GM19467 (cell line): ENCODE results near the gene MGAT4C.
"Not testable (repeated sequence)": the region's sequence is repeated elsewhere in the genome, so short reads cannot be mapped to it uniquely, and the experiment has no call there.

Experiments used
- ATAC-seq: cut with Tn5 transposase; IDR thresholded peaks from one replicate; pipeline ENCODE4 v1.9.1; 2021; ENCODE audit warnings: mild to moderate bottlenecking, moderate library complexity; ENCODE audit not compliant: unreplicated experiment

MGAT4C gene

GRCh38 chr12:86256163-86256562, at the start of gene MGAT4C:
Gene MGAT4C (minus strand): TSS chr12:86256391.
- ATAC-seq: no peak

DNA sequence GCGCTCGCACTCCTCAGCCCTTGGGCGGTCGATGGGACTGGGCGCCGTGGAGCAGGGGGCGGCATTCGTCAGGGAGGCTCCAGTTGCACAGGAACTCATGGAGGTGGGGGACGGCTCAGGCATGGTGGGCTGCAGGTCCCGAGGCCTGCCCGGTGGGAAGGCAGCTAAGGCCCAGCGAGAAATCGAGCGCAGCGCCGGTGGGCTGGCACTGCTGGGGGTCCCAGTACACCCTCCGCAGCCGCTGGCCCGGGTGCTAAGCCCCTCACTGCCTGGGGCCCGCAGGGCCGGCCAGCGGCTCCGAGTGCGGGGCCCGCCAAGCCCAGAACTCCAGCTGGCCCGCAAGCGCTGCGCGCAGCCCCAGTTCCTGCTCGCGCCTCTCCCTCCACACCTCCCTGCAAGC, 40.2 kb upstream of the MGAT4C start:
- ATAC-seq: not testable (repeated sequence)

DNA sequence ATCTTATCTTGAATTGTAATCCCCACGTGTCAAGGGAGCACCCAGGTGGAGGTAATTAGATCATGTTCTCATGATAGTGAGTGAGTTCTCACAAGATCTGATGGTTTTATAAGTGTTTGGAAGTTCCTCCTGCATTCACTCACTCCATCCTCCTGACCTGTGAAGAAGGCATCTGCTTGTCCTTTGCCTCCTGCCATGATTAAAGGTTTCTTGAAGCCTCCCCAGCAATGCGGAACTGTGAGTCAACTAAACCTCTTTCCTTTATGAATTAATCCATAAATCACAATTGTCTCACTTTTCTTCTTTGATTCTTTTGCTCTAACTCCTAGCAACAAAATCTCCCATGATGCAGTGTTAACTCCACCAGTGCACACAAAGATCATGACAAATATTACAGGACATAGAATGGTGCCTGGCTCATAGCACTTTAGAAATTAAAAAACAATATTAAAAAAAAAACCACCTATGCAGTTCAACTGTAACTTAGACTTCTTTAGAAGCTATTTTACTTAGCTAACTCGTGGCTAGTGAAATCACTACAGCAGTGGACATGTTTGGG, 37.6 kb upstream of the MGAT4C start:
- ATAC-seq: no peak

DNA sequence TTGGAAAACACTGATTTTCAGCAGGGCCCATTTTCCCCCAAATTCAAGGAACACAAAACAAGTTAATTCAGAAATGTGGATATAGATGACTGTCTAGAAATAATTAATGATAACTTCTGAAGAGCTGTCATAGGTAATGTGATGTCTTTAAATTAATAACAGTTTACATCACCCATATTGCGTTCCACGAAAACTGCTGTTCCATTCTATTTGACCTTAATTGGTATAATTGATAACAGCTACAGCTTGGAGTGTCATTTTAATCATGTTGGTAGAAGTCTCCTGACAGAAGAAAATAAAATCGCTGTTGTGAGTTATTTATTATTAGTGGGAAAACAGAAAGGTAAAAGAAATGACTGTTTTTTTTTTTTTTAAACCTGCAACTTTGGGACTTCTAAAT, 36.3 kb upstream of the MGAT4C start:
- no peak for ATAC-seq

DNA sequence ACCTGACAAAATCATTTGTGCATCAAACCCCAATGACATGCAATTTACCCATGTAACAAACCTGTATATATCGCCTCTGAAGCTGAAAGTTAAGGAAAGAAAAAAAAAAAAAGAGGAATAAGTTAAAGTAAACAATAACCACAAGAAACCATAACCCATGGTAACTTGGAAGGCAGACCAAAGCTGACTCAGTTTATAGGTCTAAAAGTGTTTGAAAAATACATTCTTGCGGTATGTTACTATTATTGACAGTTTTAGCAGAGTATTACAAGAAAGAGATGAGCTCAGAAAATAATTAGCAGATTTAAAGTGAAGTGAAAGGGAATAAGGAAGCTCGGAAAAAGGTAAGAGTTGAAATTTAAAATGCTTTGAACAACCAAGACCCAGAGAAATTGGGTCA, 34.4 kb upstream of the MGAT4C start:
- no peak for ATAC-seq

- no peak for ATAC-seq
These were observed 29.9 kb upstream of the MGAT4C start for GRCh38 chr12:86286119-86286518.

DNA sequence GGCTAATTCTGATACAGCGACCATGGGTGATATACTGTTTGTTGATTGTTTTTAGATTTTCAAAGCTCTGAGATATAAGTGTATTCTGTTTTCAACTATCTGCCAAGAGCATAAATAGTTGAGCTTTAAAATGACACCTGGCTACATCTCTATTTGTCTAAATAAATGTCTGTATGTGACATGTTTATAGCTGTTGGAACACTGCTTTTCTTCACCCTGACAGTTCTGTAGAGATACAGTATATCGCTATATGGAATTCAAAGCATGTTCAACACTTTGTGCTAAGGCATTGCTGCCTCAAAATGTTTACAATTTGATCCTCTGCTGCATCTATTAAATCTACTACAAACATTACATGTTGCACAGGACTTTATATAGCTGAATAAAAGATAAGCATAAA, 27.4 kb upstream of the MGAT4C start:
- ATAC-seq: no peak

DNA sequence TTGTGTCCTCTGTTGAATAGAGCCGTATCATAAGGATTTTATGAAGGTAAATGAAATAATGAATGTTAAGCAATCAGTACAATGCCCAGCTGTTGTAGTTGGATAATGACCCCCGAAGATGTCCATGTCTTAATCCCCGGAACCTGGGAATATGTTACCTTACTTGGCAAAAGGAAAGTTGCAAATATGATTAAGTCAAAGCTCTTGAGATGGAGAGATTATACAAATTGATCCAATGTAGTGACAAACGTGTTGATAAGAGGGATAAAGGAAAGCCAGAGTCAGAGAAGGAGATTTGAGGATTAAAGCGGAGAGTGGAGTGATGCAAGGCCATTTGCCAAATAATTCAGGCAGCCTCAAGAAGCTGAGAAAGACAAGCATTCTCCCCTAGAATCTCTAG, 19.2 kb upstream of the MGAT4C start:
- ATAC-seq: no peak

DNA sequence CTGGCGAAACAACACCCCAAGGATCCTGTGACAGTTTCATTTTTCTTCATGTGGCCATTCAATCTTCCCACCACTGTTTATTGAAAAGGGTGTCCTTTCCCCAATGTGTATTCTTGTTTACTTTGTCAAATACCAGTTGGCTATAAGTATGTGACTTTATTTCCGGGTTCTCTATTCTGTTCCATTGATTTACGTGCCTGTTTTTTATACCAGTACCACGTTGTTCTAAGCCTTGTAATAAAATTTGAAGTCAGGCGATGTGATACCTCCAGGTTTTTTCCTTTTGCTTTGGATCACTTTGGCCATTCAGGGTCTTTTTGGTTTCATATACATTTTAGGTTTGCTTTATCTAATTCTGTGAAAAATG, 9.1 kb upstream of the MGAT4C start:
- no peak for ATAC-seq

DNA sequence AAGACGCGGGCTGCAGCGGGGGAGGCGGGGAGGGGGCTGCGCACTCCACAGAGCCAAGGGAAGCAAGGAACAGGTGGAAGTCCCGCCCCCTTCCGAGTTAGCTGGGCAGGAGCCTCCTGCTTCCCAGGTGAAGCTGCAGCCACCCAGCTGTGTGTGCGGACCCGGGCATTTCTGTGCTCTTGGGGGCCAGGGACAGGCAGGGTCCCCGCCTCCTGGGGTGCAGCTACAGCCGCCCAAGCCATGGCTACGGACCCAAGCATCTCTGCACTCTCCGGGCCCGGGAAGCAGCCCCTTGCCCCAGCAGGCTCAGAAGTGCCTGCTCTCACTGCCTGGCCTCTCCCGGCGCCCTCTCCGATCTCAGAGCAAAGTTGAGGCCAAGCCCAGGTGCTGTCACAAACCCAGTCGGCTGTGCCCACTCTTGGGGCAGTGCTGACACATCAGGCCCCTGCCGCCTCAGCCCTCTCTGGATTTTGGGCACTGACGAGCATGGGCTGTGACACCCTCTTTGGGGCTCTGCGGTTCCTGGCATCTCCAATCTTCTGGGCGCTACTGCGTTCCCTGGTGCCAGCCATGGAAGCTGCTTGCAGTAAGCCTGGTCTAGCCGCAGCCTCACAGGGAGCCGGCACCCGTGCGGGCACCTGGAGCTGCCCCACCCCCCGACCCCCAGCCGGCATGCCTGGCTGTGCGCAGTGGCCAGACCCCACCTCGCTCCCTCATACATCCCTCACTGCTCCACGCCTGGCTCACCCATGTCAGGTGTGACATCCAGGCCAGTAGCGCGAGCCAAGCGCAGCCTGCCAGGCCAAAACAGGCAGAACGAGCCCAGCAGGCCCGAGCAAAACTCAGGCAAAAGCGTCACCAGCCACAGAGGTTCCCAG, 8.5 kb upstream of the MGAT4C start:
- ATAC-seq: no peak

DNA sequence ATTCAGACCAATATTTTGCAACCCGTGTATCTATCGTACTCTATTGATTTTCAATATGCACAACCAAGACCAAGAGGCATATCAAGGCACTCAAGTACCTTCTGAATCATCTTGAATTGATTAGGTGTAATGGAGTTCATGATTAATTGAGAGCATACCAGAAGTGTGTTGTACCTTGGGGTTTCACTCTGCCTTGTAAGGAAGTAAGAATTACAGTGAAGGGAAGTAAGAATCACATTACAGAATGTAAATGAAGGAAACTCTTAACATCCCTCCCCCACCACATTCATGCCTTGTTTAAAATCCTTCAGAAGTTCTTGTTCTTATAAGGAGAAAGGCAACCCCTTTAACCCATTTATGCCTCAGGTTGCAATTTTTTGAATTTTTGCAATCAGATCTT, 5.4 kb upstream of the MGAT4C start:
- no peak for ATAC-seq

- ATAC-seq: no peak
These were observed 5.0 kb upstream of the MGAT4C start for GRCh38 chr12:86261142-86261541.

GRCh38 chr12:86260183-86260582, 4.0 kb upstream of the MGAT4C start:
- no peak for ATAC-seq

DNA sequence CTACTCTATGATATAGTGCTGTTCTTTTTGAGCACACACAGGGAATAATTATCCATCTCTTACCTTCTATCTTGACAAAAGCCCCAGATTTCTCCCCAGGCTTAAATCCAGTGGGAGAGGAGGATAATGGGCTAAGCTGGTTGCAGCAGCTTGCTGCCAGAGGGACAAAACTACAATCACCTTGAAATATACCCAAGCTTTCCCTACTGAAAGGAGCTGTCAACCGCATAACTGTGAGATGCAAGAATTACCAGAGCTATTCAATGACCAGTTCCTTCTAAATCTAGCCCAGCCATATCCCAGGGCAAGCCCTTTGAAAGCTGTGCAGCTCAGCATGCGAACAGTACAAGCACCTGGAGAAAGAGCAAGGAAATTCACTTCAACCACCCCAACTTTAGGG, 943 bp upstream of the MGAT4C start:
- ATAC-seq: no peak

DNA sequence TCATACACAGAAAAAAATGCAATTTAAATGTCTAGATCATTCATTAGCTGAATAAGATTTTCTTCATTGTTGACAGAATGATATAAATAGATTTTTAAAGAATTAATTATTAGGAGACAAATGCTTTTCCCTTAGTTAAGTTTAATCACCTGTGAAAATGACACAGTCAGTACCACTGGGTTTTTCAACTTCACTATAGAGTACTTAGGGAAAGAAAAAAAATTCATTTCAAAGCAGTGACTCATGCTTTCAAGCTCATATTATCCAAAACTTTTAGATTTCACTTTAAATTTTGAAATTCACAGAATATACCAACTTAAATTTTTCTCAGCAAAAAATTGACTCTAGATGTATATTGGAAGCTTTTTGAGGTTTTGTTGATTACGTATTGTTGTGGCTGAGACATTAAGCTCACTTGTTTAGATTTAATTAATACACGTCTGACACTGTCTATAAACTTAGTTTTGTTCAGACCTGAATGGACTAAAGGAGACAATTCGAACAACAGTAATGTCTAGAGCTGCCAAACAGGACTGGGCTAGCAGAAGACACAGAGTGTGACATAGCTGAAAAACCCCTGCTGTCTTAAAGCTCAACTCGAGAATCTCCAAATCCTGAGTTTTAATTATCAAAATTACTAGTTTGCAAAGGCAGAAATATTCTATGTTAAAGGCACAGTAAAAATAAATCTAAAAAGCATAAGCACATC, 1.6 kb downstream of the MGAT4C start:
- ATAC-seq: no peak

GRCh38 chr12:86249851-86250250, 6.3 kb downstream of the MGAT4C start:
- no peak for ATAC-seq

GRCh38 chr12:86249276-86249675, 6.9 kb downstream of the MGAT4C start:
- ATAC-seq: no peak

GRCh38 chr12:86247871-86248270, 8.3 kb downstream of the MGAT4C start:
- no peak for ATAC-seq

- ATAC-seq: no peak
These were observed 14.6 kb downstream of the MGAT4C start for GRCh38 chr12:86241600-86241999.

DNA sequence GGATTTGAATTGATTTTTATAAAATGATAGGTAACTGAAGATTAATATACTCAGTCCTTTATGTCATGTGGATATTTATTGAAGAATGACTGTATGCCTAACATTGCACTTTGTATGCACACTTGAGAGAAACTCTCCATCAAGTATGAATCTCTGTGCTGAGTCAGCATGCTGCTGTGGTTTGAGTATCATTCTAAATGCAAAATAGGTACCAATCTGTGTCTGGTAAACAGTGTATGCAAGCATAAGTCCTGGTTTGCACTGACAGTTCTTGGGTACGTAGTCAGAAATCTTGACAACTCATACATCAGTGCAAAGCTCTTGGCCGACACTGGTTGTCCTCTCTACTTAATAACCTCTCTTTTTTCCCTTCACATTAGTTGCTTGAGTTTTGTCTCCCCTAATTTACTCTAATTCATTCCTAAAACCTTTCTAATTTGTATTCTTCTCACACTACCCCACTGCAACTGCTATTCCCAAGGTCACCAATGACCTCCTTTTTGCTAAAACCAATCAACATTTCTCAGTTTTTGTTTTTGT, 21.8 kb downstream of the MGAT4C start:
- ATAC-seq: no peak

DNA sequence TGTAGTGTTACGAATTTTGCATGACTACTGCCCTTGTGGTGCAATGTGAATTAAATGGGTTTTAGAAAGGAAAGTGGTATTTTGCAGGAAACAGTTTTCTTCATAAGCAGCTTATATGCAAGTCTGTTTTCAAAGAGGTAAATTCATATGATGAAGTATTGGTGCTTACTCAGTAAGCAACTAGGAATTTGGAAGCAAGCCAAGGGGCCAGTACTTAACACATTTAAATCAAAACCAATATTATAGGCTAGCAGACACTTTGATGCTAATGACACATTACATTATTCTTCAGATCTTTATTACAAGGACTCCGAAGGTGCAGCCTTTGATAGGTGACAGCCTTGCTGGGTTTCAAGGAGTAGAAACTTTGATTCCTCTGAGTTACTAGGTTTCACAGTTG, 23.1 kb downstream of the MGAT4C start:
- no peak for ATAC-seq
